LNCaP clone FGC (cell line): ENCODE data around the gene FAM78B.

Experiments
- DNase-seq: peaks from one replicate; pipeline ENCODE4 v3.0.0-alpha.2; 2011; ENCODE audit warnings: low read depth
- H3K4me3 ChIP-seq: 2 replicates; pipeline ENCODE4 v1.5.1; 2011; ENCODE audit warnings: mild to moderate bottlenecking, low read depth, low read length, control low read depth
- TF ChIP-seq, protein P1 (sequence below): IDR thresholded peaks from 2 replicates; pipeline ENCODE4 v1.5.1; 2012; ENCODE audit warnings: mild to moderate bottlenecking; ENCODE audit not compliant: control insufficient read depth, insufficient read depth; ENCODE audit errors: extremely low read depth

Gene FAM78B

DNA sequence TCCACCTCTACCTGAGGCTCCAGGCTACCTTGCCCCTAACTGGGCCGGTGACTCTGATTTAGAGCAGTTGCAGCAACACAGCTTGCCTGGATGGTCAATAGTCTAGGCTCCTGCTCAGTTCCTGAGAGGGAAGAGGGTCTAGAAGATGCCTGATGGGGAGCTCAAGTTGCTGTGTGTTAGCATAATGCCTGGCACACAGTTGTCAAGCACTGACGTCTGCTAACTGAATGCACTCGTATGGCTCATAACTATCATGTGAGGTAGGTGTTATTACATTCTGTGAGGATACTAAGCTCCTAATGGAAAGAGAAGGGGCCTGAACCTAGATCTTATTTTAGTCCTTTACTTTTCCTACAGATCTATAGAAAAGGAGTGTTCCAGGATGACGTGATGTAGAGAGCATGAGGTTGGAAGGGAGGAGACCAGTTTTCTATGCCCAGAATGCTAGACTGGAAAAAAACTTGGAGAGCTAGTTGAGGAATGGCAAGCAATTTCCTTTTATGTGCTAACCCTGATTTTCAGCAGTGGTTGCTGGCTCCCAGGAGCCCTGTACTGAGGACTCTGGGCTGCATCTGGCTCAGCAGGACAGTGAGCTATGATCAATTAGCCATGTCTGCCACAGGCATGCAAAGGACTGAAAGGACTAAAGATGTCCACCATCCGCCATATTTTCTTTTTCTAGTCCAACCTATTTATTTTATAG lies 30.0 kb downstream of the FAM78B start:
- TF ChIP-seq, protein P1, sequence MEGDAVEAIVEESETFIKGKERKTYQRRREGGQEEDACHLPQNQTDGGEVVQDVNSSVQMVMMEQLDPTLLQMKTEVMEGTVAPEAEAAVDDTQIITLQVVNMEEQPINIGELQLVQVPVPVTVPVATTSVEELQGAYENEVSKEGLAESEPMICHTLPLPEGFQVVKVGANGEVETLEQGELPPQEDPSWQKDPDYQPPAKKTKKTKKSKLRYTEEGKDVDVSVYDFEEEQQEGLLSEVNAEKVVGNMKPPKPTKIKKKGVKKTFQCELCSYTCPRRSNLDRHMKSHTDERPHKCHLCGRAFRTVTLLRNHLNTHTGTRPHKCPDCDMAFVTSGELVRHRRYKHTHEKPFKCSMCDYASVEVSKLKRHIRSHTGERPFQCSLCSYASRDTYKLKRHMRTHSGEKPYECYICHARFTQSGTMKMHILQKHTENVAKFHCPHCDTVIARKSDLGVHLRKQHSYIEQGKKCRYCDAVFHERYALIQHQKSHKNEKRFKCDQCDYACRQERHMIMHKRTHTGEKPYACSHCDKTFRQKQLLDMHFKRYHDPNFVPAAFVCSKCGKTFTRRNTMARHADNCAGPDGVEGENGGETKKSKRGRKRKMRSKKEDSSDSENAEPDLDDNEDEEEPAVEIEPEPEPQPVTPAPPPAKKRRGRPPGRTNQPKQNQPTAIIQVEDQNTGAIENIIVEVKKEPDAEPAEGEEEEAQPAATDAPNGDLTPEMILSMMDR: no peak
- DNase-seq: no peak
- no peak overlapping the region for H3K4me3 ChIP-seq

DNA sequence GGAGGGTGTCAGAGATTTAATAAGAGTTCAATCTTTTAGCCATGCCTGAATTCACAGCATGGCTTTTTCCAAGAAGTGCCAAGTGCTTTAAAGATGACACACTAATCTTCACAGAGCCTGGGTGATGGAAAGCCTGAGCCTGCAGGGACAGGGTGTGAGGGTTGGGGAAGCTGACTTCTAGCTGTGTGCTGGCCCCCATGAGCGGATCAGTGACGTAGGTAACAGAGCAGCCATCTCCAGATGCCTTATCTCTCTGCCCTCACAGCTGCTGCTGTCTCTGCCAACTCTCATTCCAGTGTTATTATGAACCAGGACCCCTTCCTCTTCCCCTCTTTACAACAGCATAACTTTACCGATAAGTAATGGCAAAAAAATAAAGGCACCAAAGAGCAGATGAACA lies 30.6 kb downstream of the FAM78B start:
- DNase-seq: no peak
- no peak overlapping the region for H3K4me3 ChIP-seq
- TF ChIP-seq, protein P1: no peak

DNA sequence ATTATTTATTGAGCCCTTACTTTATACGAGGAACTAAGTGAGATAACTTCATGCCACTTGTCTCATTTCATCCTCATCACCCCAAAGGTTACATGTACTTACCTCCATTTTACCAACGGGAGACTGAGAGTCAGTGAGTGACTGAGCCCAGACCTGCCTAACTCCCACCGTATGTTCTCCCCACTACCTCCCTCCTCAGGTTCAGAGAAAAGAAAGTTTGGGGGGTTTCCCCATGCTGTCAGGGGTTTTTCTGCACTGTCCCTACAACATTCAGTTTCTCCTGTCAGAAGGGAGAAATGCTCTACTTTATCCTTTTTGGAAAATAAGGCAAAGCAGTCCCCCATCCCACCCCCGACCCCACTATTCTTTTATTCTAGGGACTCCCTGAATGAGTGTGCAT lies 32.9 kb downstream of the FAM78B start:
- TF ChIP-seq, protein P1: no peak
- no peak overlapping the region for H3K4me3 ChIP-seq
- no peak for DNase-seq

DNA sequence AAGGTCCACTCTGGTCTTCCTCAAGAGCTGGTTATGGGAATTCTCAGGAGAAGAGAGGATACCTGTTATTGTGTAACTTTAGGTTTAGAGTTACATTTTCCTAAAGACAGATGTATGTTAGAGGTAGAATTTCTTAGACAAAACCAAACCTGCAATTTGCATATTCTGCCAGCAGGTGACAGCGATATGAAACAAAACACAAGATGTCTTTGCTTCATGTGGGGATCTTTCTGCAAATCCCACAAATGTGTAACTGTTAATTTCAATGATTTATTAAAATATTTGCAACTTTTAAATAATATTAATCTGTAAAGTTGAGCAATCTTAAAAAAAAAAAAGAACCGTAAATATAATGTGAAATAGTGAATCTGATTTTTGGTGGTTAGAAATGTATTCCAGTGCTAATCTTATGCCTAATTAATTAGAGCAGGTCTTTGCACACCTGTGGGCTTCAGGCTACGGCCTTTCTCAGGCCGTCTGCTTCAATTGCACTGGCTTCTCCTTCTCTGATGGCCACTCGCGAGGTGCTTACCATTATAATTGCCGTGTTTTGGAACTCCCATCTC lies 33.4 kb downstream of the FAM78B start:
- TF ChIP-seq, protein P1: peak; percentile 54
- H3K4me3 ChIP-seq: no peak overlapping the region
- DNase-seq: peak; percentile 2

DNA sequence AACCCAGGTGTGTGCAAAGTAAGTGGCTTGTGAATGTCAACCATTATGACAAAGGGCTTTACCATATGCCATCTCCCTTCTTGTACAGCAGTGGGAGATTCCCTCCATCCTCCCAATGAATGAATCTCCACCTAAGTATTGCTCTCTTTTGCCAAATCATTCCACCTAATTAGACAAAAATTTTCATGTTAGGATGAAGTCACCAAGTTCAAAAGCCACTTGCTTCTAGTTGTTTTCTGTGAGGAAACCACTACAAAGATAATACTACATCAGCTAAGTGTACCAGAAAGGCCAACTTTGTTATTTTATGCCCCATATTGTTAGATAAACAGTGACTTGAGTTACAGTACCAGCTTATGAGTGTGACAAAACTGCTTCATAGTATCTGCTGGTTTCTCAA lies 34.3 kb downstream of the FAM78B start:
- DNase-seq: no peak
- TF ChIP-seq, protein P1: no peak
- no peak overlapping the region for H3K4me3 ChIP-seq

DNA sequence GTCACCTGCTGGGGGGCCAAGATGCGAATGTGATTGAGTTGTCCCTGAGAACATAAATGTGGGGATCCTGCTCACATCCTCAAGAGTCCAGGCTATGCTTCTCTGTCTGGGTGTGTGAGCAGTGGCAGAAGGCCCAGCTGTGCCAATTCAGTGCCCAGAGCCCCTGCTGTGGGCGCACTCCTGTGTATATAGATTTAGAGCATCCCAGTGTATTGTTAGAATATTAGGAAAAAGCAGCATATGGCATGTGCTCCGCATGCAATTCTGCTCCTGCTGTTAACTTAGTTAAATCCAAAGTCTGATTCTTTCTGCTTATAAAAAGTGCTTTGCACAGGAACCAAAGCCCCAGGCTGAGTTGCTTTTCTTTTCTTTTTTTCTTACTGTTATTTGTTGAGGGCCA lies 37.8 kb downstream of the FAM78B start:
- TF ChIP-seq, protein P1: no peak
- no peak overlapping the region for H3K4me3 ChIP-seq
- DNase-seq: no peak

DNA sequence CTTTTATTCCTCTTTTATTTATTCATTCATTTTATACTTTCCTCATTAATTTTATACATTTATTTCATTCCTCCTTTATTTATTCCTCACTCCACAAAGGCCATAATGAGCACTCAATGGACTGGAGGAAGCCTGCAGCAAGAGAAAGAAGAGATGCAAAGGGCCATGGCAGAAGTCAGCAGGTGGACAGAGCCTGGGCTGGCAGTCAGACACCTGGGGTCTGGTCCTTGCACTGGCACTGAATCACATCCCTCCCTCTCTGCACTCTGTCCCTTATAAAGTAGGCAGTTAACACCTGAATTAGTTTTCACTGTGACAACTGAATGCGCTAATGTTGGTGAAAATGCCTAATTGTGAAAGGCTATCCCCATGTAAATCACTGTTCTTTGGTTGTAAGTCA lies 38.6 kb downstream of the FAM78B start:
- H3K4me3 ChIP-seq: no peak overlapping the region
- TF ChIP-seq, protein P1: no peak
- no peak for DNase-seq
